K562 treated with DMSO at 1 percent for 12 hours (cell line): ENCODE measurements around the gene DNAJB2. TPM values are rescaled to one million over a fixed set of nuclear protein-coding genes. Genes with fewer than 3 reads are reported as not detected.

Source experiments
- total RNA-seq: library from RNA; unstranded; fragments of 300-600 nt; gene quantifications from 2 replicates; pipeline ENCODE4 v1.2.3, GENCODE V29; 2022; ENCODE audit not compliant: insufficient read depth

DNAJB2 gene
- 28.4 and 29.6 TPM in 2 replicates for total RNA-seq

DNA sequence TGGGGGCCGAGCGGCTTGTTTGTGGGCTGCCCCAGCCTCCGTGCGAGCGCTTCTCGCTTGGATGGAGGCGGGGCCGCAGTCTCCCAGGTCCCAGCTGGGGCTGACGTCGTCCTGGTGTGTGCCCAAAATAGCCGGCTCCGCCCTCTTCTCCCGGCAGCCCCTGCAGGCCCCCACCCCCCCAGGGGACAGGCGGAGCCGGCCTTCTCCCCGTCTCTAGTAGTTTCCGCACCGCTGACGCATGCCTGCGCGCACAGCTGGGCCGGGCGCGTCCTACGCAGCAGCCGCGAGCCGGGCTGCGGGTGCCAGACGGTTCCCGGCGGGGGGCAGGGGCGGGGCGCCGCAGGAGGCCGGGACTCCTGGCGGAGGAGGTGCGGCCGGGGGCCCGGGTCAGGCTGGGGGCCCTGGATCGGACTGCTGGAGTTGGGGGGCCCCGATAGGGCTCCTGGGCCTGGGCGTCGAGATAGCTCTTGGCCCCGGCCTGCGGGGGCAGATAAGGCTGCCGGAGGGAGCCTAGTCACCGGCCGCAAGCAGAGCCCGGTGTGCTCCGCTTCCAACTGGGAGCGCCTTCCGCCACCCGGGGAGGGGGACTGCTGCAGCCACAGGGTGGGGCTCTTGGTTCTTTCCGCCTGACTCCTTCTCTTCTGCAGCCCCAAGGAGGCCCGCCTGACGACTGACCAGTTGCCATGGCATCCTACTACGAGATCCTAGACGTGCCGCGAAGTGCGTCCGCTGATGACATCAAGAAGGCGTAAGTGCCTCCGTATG is at the start of gene DNAJB2:
TSS of gene DNAJB2 (plus strand) at position 216 of the 765 bp plus-strand sequence. CDS start at position 684, 468 bp downstream.

DNA sequence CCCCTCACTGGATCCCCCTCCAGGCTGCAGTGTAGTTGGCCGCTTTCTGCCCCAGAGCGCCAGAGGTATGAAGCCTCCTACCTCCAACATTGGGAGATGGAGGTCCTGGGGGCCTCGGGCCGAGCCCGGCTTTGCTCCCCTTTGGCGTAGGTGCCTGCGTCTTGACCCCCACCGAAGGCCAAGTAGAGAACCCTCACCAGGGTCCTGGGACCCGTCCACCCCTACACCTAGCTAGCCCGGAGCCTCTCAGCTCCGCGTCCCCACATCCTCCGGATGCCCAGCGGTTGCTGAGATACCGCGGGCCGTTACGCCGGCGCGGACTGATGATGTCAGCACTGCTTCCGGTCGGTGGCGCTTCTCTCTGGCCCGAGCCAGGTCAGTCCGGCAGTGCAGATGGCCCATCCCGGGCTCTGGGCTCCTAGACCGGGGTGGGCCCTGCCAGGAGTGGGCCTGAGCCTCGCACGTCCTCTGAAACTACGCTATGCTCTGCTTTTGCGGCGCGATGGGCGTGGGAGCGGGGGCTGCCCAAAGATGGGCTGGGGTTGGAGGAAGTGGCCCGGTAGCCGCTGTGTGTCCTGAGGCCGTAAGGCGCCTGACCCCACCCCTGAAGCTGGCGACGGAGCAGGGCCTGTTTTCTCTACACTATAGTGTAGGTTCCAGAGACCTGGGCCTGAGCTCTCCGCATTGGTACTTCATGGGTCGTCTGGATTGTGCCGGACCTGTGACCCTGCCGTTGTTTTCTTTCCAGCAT is 33.8 kb upstream of the DNAJB2 start, which contains the start of the genes GLB1L and STK16:
TSS of gene GLB1L (minus strand) at position 297 of the 751 bp plus-strand sequence. CDS start 1,871 bp downstream, outside the sequence.
TSS of gene STK16 (plus strand) at position 332 of the 751 bp plus-strand sequence. CDS start 521 bp downstream, outside the sequence.

DNA sequence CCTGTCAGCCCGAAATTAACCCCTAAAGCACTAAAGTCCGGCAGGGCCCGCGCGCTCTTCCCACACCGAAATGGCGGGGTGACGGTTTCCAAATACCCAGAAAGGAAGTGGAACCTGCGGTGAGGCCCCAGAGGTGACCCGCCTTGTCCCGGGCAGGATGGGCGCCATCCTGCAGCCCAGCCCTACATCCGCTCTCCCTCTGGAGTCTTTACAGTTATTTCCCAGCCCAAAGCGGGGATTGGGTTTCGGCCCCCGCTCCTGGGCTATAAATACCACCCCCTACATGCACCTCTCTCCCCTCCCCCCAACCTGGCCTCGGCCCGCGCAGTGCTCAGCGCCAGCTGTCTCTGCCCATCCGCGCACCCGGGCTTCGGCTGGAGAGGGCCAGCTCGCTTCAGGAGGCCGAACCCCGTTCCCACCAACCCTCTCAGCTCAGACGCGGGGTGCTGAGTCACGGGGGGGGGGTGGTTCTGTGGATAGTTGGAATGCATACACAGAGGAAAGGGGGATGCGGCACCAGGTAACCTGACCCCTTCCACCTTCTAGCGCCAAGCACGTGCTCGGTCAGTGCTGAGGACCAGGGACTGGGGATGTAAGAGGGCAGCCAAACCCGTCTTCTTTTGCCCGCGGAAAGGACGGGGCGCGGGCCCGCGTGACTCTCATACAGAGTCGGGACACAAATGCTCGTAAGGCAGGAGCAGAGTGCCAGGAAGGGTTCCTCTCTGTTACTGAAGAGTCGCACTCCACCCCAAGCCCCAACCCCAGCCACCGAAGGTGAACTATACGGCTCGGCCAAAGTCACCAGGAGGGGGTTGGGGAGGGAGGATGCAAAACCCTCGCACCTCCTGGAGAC is 26.0 kb upstream of the DNAJB2 start, which contains the start of gene TUBA4B:
TSS of gene TUBA4B (plus strand) at position 344 of the 853 bp plus-strand sequence. CDS start at position 509, 165 bp downstream.

DNA sequence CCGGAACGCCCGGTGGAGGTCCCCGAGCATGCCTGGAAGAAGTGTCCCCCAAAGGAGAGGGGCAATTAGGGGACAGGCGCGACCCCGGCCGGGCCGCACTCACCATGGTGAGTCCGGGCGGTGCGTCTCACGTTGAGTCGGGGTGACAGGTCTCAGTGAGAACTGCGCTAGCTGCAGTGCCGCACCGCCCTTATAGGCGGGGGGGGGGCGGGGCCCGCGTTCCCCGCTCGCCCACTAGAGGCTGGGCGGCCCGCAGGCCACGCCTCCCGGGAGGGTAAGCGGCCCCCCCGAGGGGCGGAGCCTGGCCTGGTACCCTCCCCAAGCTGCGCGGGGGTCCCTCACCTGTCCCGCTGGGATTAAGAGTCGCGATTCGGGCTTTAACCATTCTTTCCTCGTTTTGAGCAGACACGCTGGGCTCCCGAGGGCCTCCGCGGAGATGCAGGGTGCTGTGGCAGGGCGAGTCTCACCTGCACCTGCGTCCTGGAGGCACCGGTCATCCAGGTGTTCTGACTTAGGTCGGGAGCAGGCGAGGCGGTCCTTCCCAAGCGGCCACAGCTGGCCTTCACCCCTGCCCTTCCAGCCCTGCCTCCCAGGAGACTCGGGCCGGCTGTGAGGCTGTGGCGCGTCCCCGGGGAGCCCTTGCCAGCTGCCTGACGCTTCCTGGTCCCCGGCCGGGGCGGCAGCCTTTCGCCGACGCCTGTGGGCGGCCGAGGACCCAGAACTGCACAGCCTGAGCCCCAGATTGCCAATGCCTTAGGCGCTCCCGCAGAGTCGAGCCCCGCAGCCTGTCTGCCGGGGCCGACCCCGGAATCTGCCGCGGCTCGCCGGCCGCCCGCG is 25.2 kb upstream of the DNAJB2 start, which contains the start of gene TUBA4A:
TSS of gene TUBA4A (minus strand) at position 166 of the 837 bp plus-strand sequence. CDS start at position 106, 60 bp downstream.

DNA sequence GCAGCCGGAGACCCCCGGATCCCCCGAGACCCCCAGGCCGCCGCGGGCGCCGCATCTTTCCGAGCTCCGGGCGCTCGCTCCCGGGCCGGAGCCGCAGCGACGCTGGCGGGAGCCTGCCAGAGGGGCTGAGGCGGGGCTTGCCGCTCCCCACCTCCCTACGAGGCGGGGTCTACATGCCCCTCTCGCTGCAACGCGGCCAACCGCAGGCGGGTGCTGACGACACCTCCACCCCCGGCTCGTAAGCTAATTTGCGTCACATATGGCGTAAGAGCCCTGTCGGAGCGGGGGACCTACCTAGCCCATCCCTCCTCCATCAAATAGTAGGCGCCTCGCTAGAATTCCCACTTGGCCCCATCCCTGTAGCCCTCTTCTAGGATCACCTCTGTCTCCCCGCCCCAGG is 30.1 kb downstream of the DNAJB2 start, which contains the start of gene PTPRN:
TSS of gene PTPRN (minus strand) at position 124 of the 400 bp plus-strand sequence. CDS start at position 55, 69 bp downstream.

DNA sequence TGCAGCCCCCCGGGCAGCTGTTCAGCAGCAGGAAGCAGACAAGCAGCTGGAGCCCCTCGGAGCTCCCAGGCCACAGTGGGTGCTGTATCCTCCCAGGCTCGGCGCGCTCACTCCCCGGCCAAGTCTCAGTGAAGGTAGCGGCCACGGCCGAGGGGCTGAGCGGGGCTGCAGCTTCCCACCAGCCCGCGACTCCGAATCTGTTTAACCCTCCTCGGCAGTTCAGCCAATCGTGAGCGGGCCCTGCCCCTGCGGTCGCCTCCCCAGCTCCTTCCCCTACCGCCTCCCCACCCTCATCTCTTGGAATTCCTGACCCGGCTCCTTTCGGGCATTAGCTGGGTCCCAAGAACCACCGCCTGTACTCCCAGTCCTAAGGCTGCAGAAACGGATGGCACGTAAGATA is 53.4 kb downstream of the DNAJB2 start, which contains the start of gene RESP18:
TSS of gene RESP18 (minus strand) at position 203 of the 400 bp plus-strand sequence.

Other genes with a start within 250 kb of the DNAJB2 start
- not detected in 2 replicates for gene CFAP65, start 237.8 kb upstream of the DNAJB2 start, total RNA-seq
- not detected in 2 replicates for gene IHH, start 218.4 kb upstream of the DNAJB2 start, total RNA-seq
- gene NHEJ1, start 118.6 kb upstream of the DNAJB2 start, total RNA-seq = 6.9 and 12.1 TPM in 2 replicates
- gene SLC23A3, start 109.3 kb upstream of the DNAJB2 start, total RNA-seq = 1.5 TPM in 1 of 2 replicates, not detected in the other
- 54.9 and 63.8 TPM in 2 replicates for gene CNPPD1, start 102.4 kb upstream of the DNAJB2 start, total RNA-seq
- 22.8 and 41.0 TPM in 2 replicates for gene RETREG2, start 101.1 kb upstream of the DNAJB2 start, total RNA-seq
- 42.7 and 47.8 TPM in 2 replicates for gene ZFAND2B, start 72.6 kb upstream of the DNAJB2 start, total RNA-seq
- 16.1 and 16.6 TPM in 2 replicates for gene ABCB6, start 60.4 kb upstream of the DNAJB2 start, total RNA-seq
- gene ATG9A, start 49.7 kb upstream of the DNAJB2 start, total RNA-seq = 17.1 and 36.5 TPM in 2 replicates
- 24.2 and 34.6 TPM in 2 replicates for gene ANKZF1, start 49.6 kb upstream of the DNAJB2 start, total RNA-seq
- gene GLB1L, start 33.9 kb upstream of the DNAJB2 start, total RNA-seq = 2.0 and 7.4 TPM in 2 replicates
- 21.3 and 23.7 TPM in 2 replicates for gene STK16, start 33.9 kb upstream of the DNAJB2 start, total RNA-seq
- not detected in 2 replicates for gene TUBA4B, start 26.1 kb upstream of the DNAJB2 start, total RNA-seq
- gene TUBA4A, start 25.4 kb upstream of the DNAJB2 start, total RNA-seq = 69.3 and 74.9 TPM in 2 replicates
- gene PTPRN, start 30.0 kb downstream of the DNAJB2 start, total RNA-seq = not detected in 2 replicates
- gene RESP18, start 53.4 kb downstream of the DNAJB2 start, total RNA-seq = not detected in 2 replicates
- gene DNPEP, start 108.5 kb downstream of the DNAJB2 start, total RNA-seq = 51.2 and 77.3 TPM in 2 replicates
- gene DES, start 139.0 kb downstream of the DNAJB2 start, total RNA-seq = 15.2 and 15.7 TPM in 2 replicates
- gene SPEG, start 155.5 kb downstream of the DNAJB2 start, total RNA-seq = 7.1 and 13.8 TPM in 2 replicates
- gene GMPPA, start 219.5 kb downstream of the DNAJB2 start, total RNA-seq = 112 and 128 TPM in 2 replicates
- 4.0 and 7.0 TPM in 2 replicates for gene ASIC4, start 235.1 kb downstream of the DNAJB2 start, total RNA-seq